Measurements from ENCODE around the gene RNF181.

RNF181 gene

GRCh38 chr2:85601771-85602475 is 6.4 kb downstream of the RNF181 start:
- TF ChIP-seq POLR2AphosphoS5 (IDR thresholded peaks at IDR 0.05; ENCODE audit: low read depth, low read length): no peak
- TF ChIP-seq, protein P1, sequence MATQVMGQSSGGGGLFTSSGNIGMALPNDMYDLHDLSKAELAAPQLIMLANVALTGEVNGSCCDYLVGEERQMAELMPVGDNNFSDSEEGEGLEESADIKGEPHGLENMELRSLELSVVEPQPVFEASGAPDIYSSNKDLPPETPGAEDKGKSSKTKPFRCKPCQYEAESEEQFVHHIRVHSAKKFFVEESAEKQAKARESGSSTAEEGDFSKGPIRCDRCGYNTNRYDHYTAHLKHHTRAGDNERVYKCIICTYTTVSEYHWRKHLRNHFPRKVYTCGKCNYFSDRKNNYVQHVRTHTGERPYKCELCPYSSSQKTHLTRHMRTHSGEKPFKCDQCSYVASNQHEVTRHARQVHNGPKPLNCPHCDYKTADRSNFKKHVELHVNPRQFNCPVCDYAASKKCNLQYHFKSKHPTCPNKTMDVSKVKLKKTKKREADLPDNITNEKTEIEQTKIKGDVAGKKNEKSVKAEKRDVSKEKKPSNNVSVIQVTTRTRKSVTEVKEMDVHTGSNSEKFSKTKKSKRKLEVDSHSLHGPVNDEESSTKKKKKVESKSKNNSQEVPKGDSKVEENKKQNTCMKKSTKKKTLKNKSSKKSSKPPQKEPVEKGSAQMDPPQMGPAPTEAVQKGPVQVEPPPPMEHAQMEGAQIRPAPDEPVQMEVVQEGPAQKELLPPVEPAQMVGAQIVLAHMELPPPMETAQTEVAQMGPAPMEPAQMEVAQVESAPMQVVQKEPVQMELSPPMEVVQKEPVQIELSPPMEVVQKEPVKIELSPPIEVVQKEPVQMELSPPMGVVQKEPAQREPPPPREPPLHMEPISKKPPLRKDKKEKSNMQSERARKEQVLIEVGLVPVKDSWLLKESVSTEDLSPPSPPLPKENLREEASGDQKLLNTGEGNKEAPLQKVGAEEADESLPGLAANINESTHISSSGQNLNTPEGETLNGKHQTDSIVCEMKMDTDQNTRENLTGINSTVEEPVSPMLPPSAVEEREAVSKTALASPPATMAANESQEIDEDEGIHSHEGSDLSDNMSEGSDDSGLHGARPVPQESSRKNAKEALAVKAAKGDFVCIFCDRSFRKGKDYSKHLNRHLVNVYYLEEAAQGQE (IDR thresholded peaks at IDR 0.05; ENCODE audit: insufficient read depth in 1 of 2, low read depth in 2 of 2, low read length in 2 of 2): no peak
- no peak for TF ChIP-seq TAF1 (IDR thresholded peaks at IDR 0.05; ENCODE audit: borderline replicate concordance, insufficient read depth, low read length)
- no peak for TF ChIP-seq SIN3A (IDR thresholded peaks at IDR 0.05; ENCODE audit: borderline replicate concordance, insufficient read depth, low read length)
- no peak for TF ChIP-seq FOXP2 (optimal IDR thresholded peaks at IDR 0.05; ENCODE audit: borderline replicate concordance, extremely low read depth, extremely low read length, insufficient read depth)

GRCh38 chr2:85602476-85603234 is 7.1 kb downstream of the RNF181 start, which contains the start of gene TMEM150A:
Gene TMEM150A (minus strand): TSS chr2:85602698. CDS start chr2:85601948, 750 bp downstream.
- TF ChIP-seq, protein P1 (IDR thresholded peaks at IDR 0.05; ENCODE audit: insufficient read depth in 1 of 2, low read depth in 2 of 2, low read length in 2 of 2): no peak
- TF ChIP-seq POLR2AphosphoS5 (IDR thresholded peaks at IDR 0.05; ENCODE audit: low read depth, low read length) (0 out of 2 replicates have a peak, but pooled peaks have one; percentile 45), TAF1 (IDR thresholded peaks at IDR 0.05; ENCODE audit: borderline replicate concordance, insufficient read depth, low read length) (no peak), FOXP2 (optimal IDR thresholded peaks at IDR 0.05; ENCODE audit: borderline replicate concordance, extremely low read depth, extremely low read length, insufficient read depth) (peak; percentile 63), SIN3A (IDR thresholded peaks at IDR 0.05; ENCODE audit: borderline replicate concordance, insufficient read depth, low read length) (peak; percentile 96; the same call in 1 of the 2 replicates)

- no peak for TF ChIP-seq POLR2AphosphoS5 (IDR thresholded peaks at IDR 0.05; ENCODE audit: low read depth, low read length)
- no peak for TF ChIP-seq TAF1 (IDR thresholded peaks at IDR 0.05; ENCODE audit: borderline replicate concordance, insufficient read depth, low read length)
- TF ChIP-seq, protein P1 (IDR thresholded peaks at IDR 0.05; ENCODE audit: insufficient read depth in 1 of 2, low read depth in 2 of 2, low read length in 2 of 2): no peak
- TF ChIP-seq FOXP2 (optimal IDR thresholded peaks at IDR 0.05; ENCODE audit: borderline replicate concordance, extremely low read depth, extremely low read length, insufficient read depth): no peak
- no peak for TF ChIP-seq SIN3A (IDR thresholded peaks at IDR 0.05; ENCODE audit: borderline replicate concordance, insufficient read depth, low read length)
These were observed 9.2 kb downstream of the RNF181 start for GRCh38 chr2:85604568-85605339.

- TF ChIP-seq FOXP2 (optimal IDR thresholded peaks at IDR 0.05; ENCODE audit: borderline replicate concordance, extremely low read depth, extremely low read length, insufficient read depth): no peak
- TF ChIP-seq SIN3A (IDR thresholded peaks at IDR 0.05; ENCODE audit: borderline replicate concordance, insufficient read depth, low read length): no peak
- TF ChIP-seq POLR2AphosphoS5 (IDR thresholded peaks at IDR 0.05; ENCODE audit: low read depth, low read length): no peak; the same call in 1 of the 2 replicates
- TF ChIP-seq TAF1 (IDR thresholded peaks at IDR 0.05; ENCODE audit: borderline replicate concordance, insufficient read depth, low read length): no peak
- TF ChIP-seq, protein P1 (IDR thresholded peaks at IDR 0.05; ENCODE audit: insufficient read depth in 1 of 2, low read depth in 2 of 2, low read length in 2 of 2): no peak
These were observed 10.0 kb downstream of the RNF181 start for GRCh38 chr2:85605406-85606115.

Data from PFSK-1 (cell line).